ENCODE data around the gene ZNF254. TPM values are rescaled to one million over a fixed set of nuclear protein-coding genes. Genes with fewer than 3 reads are reported as not detected.
"Not testable (repeated sequence)": the region's sequence is repeated elsewhere in the genome, so short reads cannot be mapped to it uniquely, and the experiment has no call there.

Gene ZNF254
- total RNA-seq, 4 donors from 2014 or later: 7.8 to 37.1 (median 14.8) TPM

DNA sequence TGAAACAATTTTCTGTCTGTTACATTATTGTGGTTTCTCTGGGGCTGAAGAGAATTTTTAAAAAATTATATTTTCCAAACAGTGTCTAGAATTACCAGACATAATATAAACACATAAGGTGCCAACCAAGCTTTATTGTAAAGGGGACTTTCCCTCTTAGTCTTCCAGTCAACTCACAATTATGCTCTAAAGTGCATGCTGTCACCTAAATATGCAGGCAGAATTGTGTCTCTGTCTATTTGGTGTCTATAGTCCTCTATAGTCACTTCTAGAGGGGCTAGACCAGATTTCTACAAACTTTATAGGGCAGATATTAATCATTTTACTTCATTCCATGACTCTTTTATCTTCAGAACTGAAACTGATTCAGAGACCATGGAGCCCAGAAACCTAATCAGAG lies 12.8 kb downstream of the ZNF254 start:
- H3K4me1 ChIP-seq: no peaks in the 10 kb centered on the region
- no peaks in the 10 kb centered on the region for H3K9me3 ChIP-seq
- no peak overlapping the region for H3K27ac ChIP-seq
- no peak overlapping the region for H3K4me3 ChIP-seq
- no peaks in the 10 kb centered on the region for H3K27me3 ChIP-seq
- peaks cover 0 to 12% (median 0%) of the 10 kb centered on the region in 3 donors for H3K36me3 ChIP-seq
- no peak for DNase-seq
- no peak for TF ChIP-seq POLR2A (IDR thresholded peaks at IDR 0.05)
- TF ChIP-seq, protein P1, sequence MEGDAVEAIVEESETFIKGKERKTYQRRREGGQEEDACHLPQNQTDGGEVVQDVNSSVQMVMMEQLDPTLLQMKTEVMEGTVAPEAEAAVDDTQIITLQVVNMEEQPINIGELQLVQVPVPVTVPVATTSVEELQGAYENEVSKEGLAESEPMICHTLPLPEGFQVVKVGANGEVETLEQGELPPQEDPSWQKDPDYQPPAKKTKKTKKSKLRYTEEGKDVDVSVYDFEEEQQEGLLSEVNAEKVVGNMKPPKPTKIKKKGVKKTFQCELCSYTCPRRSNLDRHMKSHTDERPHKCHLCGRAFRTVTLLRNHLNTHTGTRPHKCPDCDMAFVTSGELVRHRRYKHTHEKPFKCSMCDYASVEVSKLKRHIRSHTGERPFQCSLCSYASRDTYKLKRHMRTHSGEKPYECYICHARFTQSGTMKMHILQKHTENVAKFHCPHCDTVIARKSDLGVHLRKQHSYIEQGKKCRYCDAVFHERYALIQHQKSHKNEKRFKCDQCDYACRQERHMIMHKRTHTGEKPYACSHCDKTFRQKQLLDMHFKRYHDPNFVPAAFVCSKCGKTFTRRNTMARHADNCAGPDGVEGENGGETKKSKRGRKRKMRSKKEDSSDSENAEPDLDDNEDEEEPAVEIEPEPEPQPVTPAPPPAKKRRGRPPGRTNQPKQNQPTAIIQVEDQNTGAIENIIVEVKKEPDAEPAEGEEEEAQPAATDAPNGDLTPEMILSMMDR (IDR thresholded peaks at IDR 0.05): no peak

DNA sequence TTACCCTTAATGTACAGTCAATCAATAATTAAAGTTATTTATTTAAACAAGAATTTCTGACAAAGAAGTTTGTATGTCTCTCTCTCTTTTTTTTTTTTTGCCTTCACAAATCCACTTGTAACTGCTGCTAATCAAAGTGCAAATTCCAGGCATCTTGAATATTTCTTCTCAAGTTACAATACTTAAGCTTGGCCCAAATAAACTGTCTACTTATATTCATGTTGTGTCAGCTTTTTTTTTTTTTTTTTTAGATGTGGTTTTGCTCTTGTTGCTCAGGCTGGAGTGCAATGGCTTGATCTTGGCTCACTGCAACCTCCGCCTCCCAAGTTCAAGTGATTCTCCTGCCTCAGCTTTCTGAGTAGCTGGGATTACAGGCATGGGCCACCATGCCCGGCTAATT lies 13.6 kb downstream of the ZNF254 start:
- H3K36me3 ChIP-seq: peaks cover 0 to 12% (median 0%) of the 10 kb centered on the region in 3 donors
- H3K9me3 ChIP-seq, DNase-seq, H3K27ac ChIP-seq, H3K27me3 ChIP-seq, H3K4me1 ChIP-seq, H3K4me3 ChIP-seq: not testable (repeated sequence)

DNA sequence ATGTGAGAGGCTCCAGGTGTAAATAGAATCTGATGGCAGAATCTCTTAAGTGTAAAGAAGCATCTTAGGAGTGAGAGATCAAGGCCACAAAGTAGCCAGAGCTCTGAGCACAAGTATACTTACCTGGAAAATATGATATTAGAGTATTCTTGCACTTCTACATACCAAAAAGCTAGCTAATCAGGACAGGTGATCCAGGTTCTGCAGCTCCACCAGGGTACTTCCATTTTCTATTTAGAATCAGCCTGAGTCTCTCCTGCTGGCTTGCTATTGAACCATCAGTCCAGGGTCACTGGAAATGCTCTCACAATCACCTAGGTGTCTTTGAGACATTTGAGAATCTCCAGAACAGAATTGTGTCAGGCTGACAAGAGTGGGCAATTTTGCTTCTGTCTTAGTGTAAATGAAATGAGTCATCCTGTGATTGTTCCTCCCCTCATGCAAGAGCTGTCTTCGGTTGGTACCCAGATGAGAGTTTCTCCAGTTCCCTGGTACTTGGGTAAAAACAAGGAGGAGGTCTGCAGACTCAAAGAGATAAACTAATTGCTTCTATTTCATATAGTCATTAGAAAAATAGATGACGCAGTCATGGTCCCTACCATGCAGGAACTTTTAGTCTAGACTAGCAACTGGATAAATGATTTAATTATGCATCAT lies 14.6 kb downstream of the ZNF254 start:
- TF ChIP-seq, protein P1 (IDR thresholded peaks at IDR 0.05): no peak
- TF ChIP-seq POLR2A (IDR thresholded peaks at IDR 0.05): no peak
- Histone ChIP-seq H3K27me3 (no peaks in the 10 kb centered on the region), H3K4me3 (no peak overlapping the region), H3K36me3 (peaks cover 0 to 20% (median 0%) of the 10 kb centered on the region in 3 donors), H3K4me1 (no peaks in the 10 kb centered on the region), H3K27ac (no peak overlapping the region), H3K9me3 (no peaks in the 10 kb centered on the region)
- DNase-seq: no peak

DNA sequence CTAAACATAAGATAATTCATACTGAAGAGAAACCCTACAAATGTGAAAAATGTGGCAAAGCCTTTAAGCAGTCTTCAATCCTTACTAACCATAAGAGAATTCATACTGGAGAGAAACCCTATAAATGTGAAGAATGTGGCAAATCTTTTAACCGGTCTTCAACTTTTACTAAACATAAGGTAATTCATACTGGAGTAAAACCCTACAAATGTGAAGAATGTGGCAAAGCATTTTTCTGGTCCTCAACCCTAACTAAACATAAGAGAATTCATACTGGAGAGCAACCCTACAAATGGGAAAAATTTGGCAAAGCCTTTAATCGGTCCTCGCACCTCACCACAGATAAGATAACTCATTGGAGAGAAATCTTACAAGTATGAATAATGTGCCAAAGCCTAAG lies 40.6 kb downstream of the ZNF254 start:
- no peaks in the 10 kb centered on the region for H3K27me3 ChIP-seq
- peaks cover 0 to 89% (median 16%) of the 10 kb centered on the region in 4 donors for H3K9me3 ChIP-seq
- TF ChIP-seq, protein P1 (IDR thresholded peaks at IDR 0.05): no peak
- no peak for TF ChIP-seq POLR2A (IDR thresholded peaks at IDR 0.05)
- H3K4me1 ChIP-seq: no peaks in the 10 kb centered on the region
- no peak overlapping the region for H3K27ac ChIP-seq
- H3K4me3 ChIP-seq: no peak overlapping the region
- H3K36me3 ChIP-seq: peaks cover 0 to 28% (median 4%) of the 10 kb centered on the region in 3 donors
- DNase-seq: no peak

DNA sequence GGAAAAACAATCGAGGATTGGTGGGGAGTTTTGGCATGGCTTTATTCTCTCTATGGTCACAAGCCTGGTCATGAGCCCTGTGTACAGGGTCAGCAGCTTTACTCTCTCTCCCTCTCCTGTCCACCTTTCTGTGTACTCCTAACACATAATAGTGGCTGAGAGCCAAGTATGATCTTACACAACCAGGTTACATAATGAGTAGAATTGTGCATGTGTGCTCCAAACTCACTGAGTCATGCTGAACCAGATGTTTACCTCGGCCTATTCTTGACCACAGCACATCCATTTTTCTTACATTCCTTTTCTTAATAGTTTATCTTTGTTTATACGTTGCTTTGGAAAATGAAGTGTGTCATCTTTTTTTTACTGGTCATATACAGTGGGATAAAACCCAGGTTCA lies 53.1 kb downstream of the ZNF254 start:
- Histone ChIP-seq H3K27ac (no peak overlapping the region), H3K27me3 (no peaks in the 10 kb centered on the region), H3K4me1 (no peaks in the 10 kb centered on the region), H3K36me3 (no peaks in the 10 kb centered on the region), H3K4me3 (no peak overlapping the region), H3K9me3 (peaks cover 0 to 64% (median 21%) of the 10 kb centered on the region in 4 donors)
- TF ChIP-seq POLR2A (IDR thresholded peaks at IDR 0.05): no peak
- TF ChIP-seq, protein P1 (IDR thresholded peaks at IDR 0.05): no peak
- no peak for DNase-seq

DNA sequence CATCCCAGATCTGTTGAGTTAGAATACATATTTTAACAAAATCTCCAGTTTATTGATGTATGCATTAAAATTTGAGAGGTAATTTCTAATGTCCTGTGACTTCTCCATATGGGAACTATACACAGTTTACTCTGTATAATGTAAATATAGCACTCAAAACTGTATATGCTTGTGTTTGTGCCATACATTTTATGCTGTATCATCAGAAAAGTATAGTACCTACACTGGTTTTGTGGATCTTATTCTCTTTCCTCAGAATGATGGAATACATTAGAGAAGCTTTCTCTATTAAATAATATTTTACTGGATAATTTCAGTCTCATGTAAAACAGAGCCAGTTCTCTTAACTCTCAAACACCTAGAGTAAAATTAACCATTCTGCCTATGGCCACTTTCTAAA lies 53.6 kb downstream of the ZNF254 start:
- TF ChIP-seq, protein P1 (IDR thresholded peaks at IDR 0.05): no peak
- TF ChIP-seq POLR2A (IDR thresholded peaks at IDR 0.05): no peak
- no peaks in the 10 kb centered on the region for H3K27me3 ChIP-seq
- no peaks in the 10 kb centered on the region for H3K4me1 ChIP-seq
- H3K4me3 ChIP-seq: no peak overlapping the region
- DNase-seq: no peak
- H3K27ac ChIP-seq: no peak overlapping the region
- H3K9me3 ChIP-seq: peaks cover 0 to 64% (median 18%) of the 10 kb centered on the region in 4 donors
- no peaks in the 10 kb centered on the region for H3K36me3 ChIP-seq
